Mesothelial cell of epicardium (in vitro differentiated cells): ENCODE data around the gene IGSF9B. TPM values are rescaled to one million over a fixed set of nuclear protein-coding genes. Genes with fewer than 3 reads are reported as not detected.

Experiments used
- DNase-seq, 2 experiments: peaks; one replicate each; pipeline ENCODE4 v3.0.0; 2021; ENCODE audit warnings: low spot score in 2 of 2; ENCODE audit not compliant: unreplicated experiment in 2 of 2
- H3K27ac Mint-ChIP-seq: 2 replicates; pipeline ENCODE4 v1.8.0; 2021; ENCODE audit warnings: mixed read lengths
- H3K27me3 Mint-ChIP-seq: 2 replicates; pipeline ENCODE4 v1.8.0; 2021; ENCODE audit warnings: low read depth, mixed read lengths
- H3K36me3 Mint-ChIP-seq: 2 replicates; pipeline ENCODE4 v1.8.0; 2021; ENCODE audit warnings: mixed read lengths
- H3K4me1 Mint-ChIP-seq: 2 replicates; pipeline ENCODE4 v1.8.0; 2021; ENCODE audit warnings: mixed read lengths
- H3K4me3 Mint-ChIP-seq: 2 replicates; pipeline ENCODE4 v1.8.0; 2021; ENCODE audit warnings: mild to moderate bottlenecking, moderate library complexity, mixed read lengths
- H3K9me3 Mint-ChIP-seq: 2 replicates; pipeline ENCODE4 v1.8.0; 2021; ENCODE audit warnings: mixed read lengths
- total RNA-seq: library from RNA; stranded (reverse); gene quantifications from 3 replicates; pipeline ENCODE4 v1.2.1, GENCODE V29; 2021
- TF ChIP-seq, protein P1 (sequence below): fragments of 200-600 bp; sonication (generic); IDR thresholded peaks from one replicate; pipeline ENCODE4 v1.5.0; 2021; ENCODE audit warnings: antibody characterized with exemption; ENCODE audit not compliant: unreplicated experiment

Gene IGSF9B
- total RNA-seq, 1 donor from 2014 or later, result 4.8 TPM

DNA sequence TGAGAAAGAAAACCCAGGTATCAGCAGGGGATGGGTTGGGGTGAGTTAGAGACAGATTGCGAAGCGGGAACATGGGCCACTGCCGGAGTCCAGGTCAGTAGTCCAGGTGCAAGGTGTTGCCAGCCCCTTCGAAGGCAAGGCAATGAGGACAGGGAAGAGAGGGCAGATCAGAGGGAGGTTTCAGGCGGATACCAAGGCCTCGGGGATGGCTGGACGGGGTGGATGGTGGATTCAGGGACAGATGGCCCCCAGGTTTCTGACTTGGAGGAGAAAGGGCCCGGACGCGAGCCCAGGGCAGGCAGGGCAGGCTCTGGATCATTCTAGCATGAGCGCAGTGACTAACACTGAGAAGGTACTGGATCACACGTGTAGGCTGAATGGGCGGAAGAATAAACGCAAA is 25.4 kb upstream of the IGSF9B start:
- H3K27me3 Mint-ChIP-seq, result peaks cover 76% of the 10 kb centered on the region
- H3K27ac Mint-ChIP-seq, result no peak overlapping the region
- no peaks in the 10 kb centered on the region for H3K4me1 Mint-ChIP-seq
- no peak overlapping the region for H3K4me3 Mint-ChIP-seq
- no peak for DNase-seq
- no peaks in the 10 kb centered on the region for H3K36me3 Mint-ChIP-seq
- TF ChIP-seq, protein P1, sequence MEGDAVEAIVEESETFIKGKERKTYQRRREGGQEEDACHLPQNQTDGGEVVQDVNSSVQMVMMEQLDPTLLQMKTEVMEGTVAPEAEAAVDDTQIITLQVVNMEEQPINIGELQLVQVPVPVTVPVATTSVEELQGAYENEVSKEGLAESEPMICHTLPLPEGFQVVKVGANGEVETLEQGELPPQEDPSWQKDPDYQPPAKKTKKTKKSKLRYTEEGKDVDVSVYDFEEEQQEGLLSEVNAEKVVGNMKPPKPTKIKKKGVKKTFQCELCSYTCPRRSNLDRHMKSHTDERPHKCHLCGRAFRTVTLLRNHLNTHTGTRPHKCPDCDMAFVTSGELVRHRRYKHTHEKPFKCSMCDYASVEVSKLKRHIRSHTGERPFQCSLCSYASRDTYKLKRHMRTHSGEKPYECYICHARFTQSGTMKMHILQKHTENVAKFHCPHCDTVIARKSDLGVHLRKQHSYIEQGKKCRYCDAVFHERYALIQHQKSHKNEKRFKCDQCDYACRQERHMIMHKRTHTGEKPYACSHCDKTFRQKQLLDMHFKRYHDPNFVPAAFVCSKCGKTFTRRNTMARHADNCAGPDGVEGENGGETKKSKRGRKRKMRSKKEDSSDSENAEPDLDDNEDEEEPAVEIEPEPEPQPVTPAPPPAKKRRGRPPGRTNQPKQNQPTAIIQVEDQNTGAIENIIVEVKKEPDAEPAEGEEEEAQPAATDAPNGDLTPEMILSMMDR, result no peak
- no peaks in the 10 kb centered on the region for H3K9me3 Mint-ChIP-seq

DNA sequence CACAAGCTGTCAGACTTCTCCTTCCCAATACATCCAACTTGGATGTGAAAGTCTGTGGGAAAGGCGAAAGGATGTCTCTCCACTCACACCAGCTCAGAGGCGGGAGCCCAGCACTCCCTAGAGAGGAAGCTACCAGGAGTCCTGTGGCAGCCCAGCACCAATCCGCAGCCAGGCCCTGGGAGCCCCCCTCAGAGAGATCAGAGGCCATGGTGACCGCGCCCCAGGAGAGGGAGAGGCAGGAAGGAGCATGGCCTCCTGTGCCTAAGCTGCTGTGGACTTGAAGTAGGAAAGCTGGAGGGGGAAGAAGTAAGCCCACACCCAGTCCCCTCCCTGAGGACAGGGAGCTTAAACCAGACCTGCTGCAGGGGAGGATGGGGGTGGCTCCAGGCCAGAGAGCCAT is 24.4 kb upstream of the IGSF9B start:
- H3K9me3 Mint-ChIP-seq, result no peaks in the 10 kb centered on the region
- H3K4me1 Mint-ChIP-seq, result no peaks in the 10 kb centered on the region
- no peak for DNase-seq
- no peak overlapping the region for H3K4me3 Mint-ChIP-seq
- H3K27ac Mint-ChIP-seq, result no peak overlapping the region
- peaks cover 78% of the 10 kb centered on the region for H3K27me3 Mint-ChIP-seq
- TF ChIP-seq, protein P1, result no peak
- no peaks in the 10 kb centered on the region for H3K36me3 Mint-ChIP-seq

DNA sequence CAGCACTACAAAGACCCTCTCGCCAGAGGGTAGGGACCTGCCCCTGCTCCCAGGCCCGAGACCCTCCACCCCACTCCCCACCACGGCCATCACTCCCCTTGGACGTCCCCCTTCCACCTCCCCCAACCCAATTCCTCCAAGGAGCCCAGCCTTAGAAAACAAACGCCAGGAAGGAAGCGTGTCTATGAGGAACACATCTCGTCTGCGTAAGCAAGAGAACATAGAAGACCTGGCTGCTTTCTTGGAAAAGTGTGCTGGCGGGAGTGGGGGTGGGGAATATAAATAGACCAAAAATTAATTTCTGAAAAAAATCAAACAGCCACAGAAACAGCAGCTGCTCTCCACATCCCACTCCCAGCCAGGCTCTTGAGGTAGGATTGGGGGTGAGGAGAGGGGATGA is 23.9 kb upstream of the IGSF9B start:
- no peak for DNase-seq
- H3K27ac Mint-ChIP-seq, result no peak overlapping the region
- H3K9me3 Mint-ChIP-seq, result no peaks in the 10 kb centered on the region
- no peaks in the 10 kb centered on the region for H3K36me3 Mint-ChIP-seq
- TF ChIP-seq, protein P1, result no peak
- H3K4me3 Mint-ChIP-seq, result no peak overlapping the region
- peaks cover 80% of the 10 kb centered on the region for H3K27me3 Mint-ChIP-seq
- no peaks in the 10 kb centered on the region for H3K4me1 Mint-ChIP-seq

DNA sequence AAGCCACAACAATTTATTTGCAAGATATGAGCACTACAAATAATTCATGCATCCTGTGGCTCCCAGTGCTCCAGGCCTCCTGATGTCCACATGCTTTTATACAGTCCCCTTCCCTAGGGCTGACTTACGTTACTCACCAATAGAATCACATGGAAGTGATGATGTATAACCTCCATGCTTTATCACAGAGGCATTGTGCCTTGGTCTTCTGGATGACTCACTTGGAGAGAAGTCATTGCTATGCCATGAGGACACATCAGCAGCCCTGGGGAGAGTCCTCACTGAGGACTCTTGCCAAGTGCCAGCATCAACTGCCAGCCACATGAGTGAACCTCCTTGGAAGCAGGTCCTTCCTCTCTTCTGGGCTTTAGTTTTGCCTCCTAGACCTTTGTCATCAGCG is 22.0 kb upstream of the IGSF9B start:
- H3K27me3 Mint-ChIP-seq, result peaks cover 92% of the 10 kb centered on the region
- no peaks in the 10 kb centered on the region for H3K36me3 Mint-ChIP-seq
- no peaks in the 10 kb centered on the region for H3K4me1 Mint-ChIP-seq
- H3K27ac Mint-ChIP-seq, result no peak overlapping the region
- H3K4me3 Mint-ChIP-seq, result no peak overlapping the region
- TF ChIP-seq, protein P1, result no peak
- no peak for DNase-seq
- H3K9me3 Mint-ChIP-seq, result no peaks in the 10 kb centered on the region

DNA sequence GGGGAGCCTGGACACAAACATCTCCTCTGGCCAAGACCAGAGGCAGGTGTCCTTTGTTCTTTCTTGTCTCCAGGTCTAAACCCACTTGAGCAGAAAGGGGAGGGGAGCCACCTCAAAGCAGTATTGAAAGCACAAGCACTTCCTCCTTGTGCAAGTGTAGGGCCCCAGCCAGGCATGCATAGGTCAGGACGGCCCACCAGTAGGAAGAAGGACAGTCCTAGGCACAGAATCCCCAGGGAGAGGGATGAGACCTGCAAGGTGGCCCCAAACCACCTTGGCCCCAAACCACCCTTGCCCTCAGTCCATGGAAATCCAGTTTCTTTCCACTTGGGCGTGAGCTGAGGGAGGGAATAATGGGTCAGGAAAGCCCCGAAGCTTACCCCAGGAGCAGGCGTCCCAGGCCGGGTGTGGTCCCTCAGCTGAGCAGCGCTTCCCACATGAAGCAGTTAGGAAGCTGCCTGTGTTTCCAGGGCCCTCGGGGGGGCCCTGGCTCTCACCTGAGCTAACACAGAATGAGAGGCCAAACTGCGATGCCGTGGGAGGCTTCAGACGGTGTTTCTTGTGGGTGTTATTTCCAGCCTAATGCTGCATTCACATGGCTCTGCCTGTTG is 20.4 kb upstream of the IGSF9B start:
- no peak overlapping the region for H3K27ac Mint-ChIP-seq
- no peak for DNase-seq
- H3K4me3 Mint-ChIP-seq, result no peak overlapping the region
- H3K4me1 Mint-ChIP-seq, result no peaks in the 10 kb centered on the region
- no peaks in the 10 kb centered on the region for H3K9me3 Mint-ChIP-seq
- TF ChIP-seq, protein P1, result no peak
- peaks cover 94% of the 10 kb centered on the region for H3K27me3 Mint-ChIP-seq
- H3K36me3 Mint-ChIP-seq, result no peaks in the 10 kb centered on the region

DNA sequence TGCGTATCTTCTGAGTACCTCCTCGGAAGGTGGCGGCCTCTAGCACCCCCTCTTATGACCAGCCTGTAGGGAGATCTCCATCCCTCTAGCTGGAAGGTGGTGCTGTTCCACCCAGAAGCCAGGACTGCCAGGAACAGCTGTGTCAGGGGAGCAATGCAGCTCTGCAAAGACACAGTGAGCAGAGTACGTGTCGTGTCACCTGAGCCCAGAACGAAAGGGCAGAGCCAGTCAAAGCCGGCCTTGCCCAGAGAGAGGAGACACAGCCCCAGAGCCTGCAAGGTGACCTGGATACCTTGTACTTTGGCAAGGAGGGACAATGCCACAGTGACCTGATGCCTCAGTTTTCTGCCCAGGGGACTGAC is 18.7 kb upstream of the IGSF9B start:
- Mint-ChIP-seq H3K27me3 (peaks cover 91% of the 10 kb centered on the region), H3K27ac (no peak overlapping the region), H3K4me1 (no peaks in the 10 kb centered on the region), H3K36me3 (no peaks in the 10 kb centered on the region), H3K4me3 (no peak overlapping the region), H3K9me3 (no peaks in the 10 kb centered on the region)
- TF ChIP-seq, protein P1, result no peak
- no peak for DNase-seq
